Activated T-helper 1 cell treated with anti-CD3 and anti-CD28 coated beads, Interleukin-12 subunit alpha, Interleukin-12 subunit beta, Interleukin-2, Interleukin-4 antibody, amounts not matched to agents 30 ng/mL and 10 ng/mL and 1 ng/mL, durations not matched to agents 14 hours and 24 hours and 36 hours (primary cell): Measurements from ENCODE around the gene ROPN1. TPM values are rescaled to one million over a fixed set of nuclear protein-coding genes. Genes with fewer than 3 reads are reported as not detected.

Experiments used
- DNase-seq: peaks from one replicate; pipeline ENCODE4 v3.0.0; 2021; ENCODE audit warnings: low spot score
- H3K27ac Mint-ChIP-seq: one replicate; pipeline ENCODE4 v1.8.0; 2021; ENCODE audit warnings: mild to moderate bottlenecking, mixed read lengths
- H3K27me3 Mint-ChIP-seq: one replicate; pipeline ENCODE4 v1.8.0; 2022; ENCODE audit warnings: mild to moderate bottlenecking, moderate library complexity, mixed read lengths; ENCODE audit not compliant: insufficient read depth
- H3K36me3 Mint-ChIP-seq: one replicate; pipeline ENCODE4 v1.8.0; 2021; ENCODE audit warnings: low read depth, mixed read lengths
- H3K4me1 Mint-ChIP-seq: one replicate; pipeline ENCODE4 v1.8.0; 2021; ENCODE audit warnings: low read depth, mixed read lengths
- H3K4me3 Mint-ChIP-seq: one replicate; pipeline ENCODE4 v1.8.0; 2021; ENCODE audit warnings: mild to moderate bottlenecking, moderate library complexity, mixed read lengths
- H3K9me3 Mint-ChIP-seq: one replicate; pipeline ENCODE4 v1.8.0; 2021; ENCODE audit warnings: mixed read lengths
- intact Hi-C: fragments of 100-400 bp; cut with micrococcal nuclease; formaldehyde crosslinking; loops from one replicate; pipeline ENCODE4 v1.15.1; 2024
- total RNA-seq: library from RNA; stranded (reverse); gene quantifications from 2 replicates; pipeline ENCODE4 v1.2.3, GENCODE V29; 2022

The ROPN1 gene
- total RNA-seq, 1 donor from 2014 or later: not detected

- no peak for DNase-seq
- Mint-ChIP-seq H3K4me3 (no peak overlapping the region), H3K27me3 (no peaks in the 10 kb centered on the region), H3K4me1 (no peaks in the 10 kb centered on the region), H3K9me3 (peaks cover 2% of the 10 kb centered on the region), H3K36me3 (peaks cover 21% of the 10 kb centered on the region), H3K27ac (no peak overlapping the region)
- intact Hi-C loops: no loop called here
These were observed 62.6 kb downstream of the ROPN1 start for GRCh38 chr3:123929325-123929724.

- Mint-ChIP-seq H3K9me3 (peaks cover 25% of the 10 kb centered on the region), H3K27me3 (no peaks in the 10 kb centered on the region), H3K27ac (no peak overlapping the region), H3K4me1 (no peaks in the 10 kb centered on the region), H3K4me3 (no peak overlapping the region), H3K36me3 (peaks cover 33% of the 10 kb centered on the region)
- DNase-seq: no peak
- intact Hi-C loops: no loop called here
These were observed 65.5 kb downstream of the ROPN1 start for GRCh38 chr3:123926396-123926795.

GRCh38 chr3:123920868-123921267 is 71.1 kb downstream of the ROPN1 start:
- no peak overlapping the region for H3K27ac Mint-ChIP-seq
- H3K27me3 Mint-ChIP-seq: no peaks in the 10 kb centered on the region
- H3K4me3 Mint-ChIP-seq: no peak overlapping the region
- H3K4me1 Mint-ChIP-seq: no peaks in the 10 kb centered on the region
- DNase-seq: no peak
- H3K36me3 Mint-ChIP-seq: peaks cover 40% of the 10 kb centered on the region
- intact Hi-C loops: no loop called here
- peaks cover 43% of the 10 kb centered on the region for H3K9me3 Mint-ChIP-seq

GRCh38 chr3:123920383-123920782 is 71.5 kb downstream of the ROPN1 start:
- peaks cover 40% of the 10 kb centered on the region for H3K36me3 Mint-ChIP-seq
- H3K4me1 Mint-ChIP-seq: no peaks in the 10 kb centered on the region
- no peak overlapping the region for H3K4me3 Mint-ChIP-seq

GRCh38 chr3:123919353-123919752 is 72.6 kb downstream of the ROPN1 start:
- intact Hi-C loops: no loop called here
- Mint-ChIP-seq H3K27ac (no peak overlapping the region), H3K27me3 (no peaks in the 10 kb centered on the region), H3K36me3 (peaks cover 38% of the 10 kb centered on the region), H3K9me3 (peaks cover 41% of the 10 kb centered on the region), H3K4me1 (no peaks in the 10 kb centered on the region), H3K4me3 (no peak overlapping the region)
- no peak for DNase-seq

More at GRCh38 chr3:123920383-123920782, 71.5 kb downstream of the ROPN1 start:
- intact Hi-C loops: no loop called here
- no peak overlapping the region for H3K27ac Mint-ChIP-seq
- no peak for DNase-seq
- H3K27me3 Mint-ChIP-seq: no peaks in the 10 kb centered on the region
- peaks cover 43% of the 10 kb centered on the region for H3K9me3 Mint-ChIP-seq

Other genes with a start within 250 kb of the ROPN1 start
- gene MYLK, start 107.8 kb downstream of the ROPN1 start, total RNA-seq: 0.08 and 0.27 TPM in 2 replicates
- 37.3 and 43.7 TPM in 2 replicates for gene CCDC14, start 30.9 kb downstream of the ROPN1 start, total RNA-seq
- gene KALRN, start 41.2 kb upstream of the ROPN1 start, total RNA-seq: 0.34 and 0.78 TPM in 2 replicates